A673 (cell line): ENCODE data around the gene CCL25. TPM values are rescaled to one million over a fixed set of nuclear protein-coding genes. Genes with fewer than 3 reads are reported as not detected.

Experiments
- BruUV-seq: library from RNA; stranded (reverse); fragments of 400-500 nt; replicated peaks from 2 replicates; lab custom pipeline; 2021; lab: Mats Ljungman, UMichigan
- CTCF ChIA-PET: fragments of 300-600 bp; sonication (Branson Sonifier 250); formaldehyde crosslinking; loops from one replicate; lab custom pipeline; 2022; ENCODE audit warnings: antibody characterized with exemption; lab: Charles Lee
- POLR2A ChIA-PET: fragments of 300-600 bp; sonication (Branson Sonifier 250); formaldehyde crosslinking; loops from one replicate; lab custom pipeline; 2022; ENCODE audit warnings: antibody characterized with exemption; ENCODE audit not compliant: low non-redundant PET; lab: Charles Lee
- DNase-seq: peaks from one replicate; pipeline ENCODE4 v3.0.0-alpha.2; 2015; ENCODE audit warnings: low spot score
- H3K27ac ChIP-seq: fragments of 200-600 bp; sonication (generic); 2 replicates; pipeline ENCODE4 v1.5.1; 2016; ENCODE audit warnings: mixed run types, low read depth, mild to moderate bottlenecking, mixed read lengths, antibody characterized with exemption, low read length; ENCODE audit not compliant: poor library complexity, severe bottlenecking
- H3K27me3 ChIP-seq: fragments of 200-600 bp; sonication (generic); replicated peaks from 2 replicates; pipeline ENCODE4 v1.6.1; 2017; ENCODE audit warnings: mixed run types, low read depth, mild to moderate bottlenecking, mixed read lengths, antibody characterized with exemption, low read length; ENCODE audit not compliant: insufficient read depth, poor library complexity
- H3K36me3 ChIP-seq: fragments of 200-600 bp; sonication (generic); 2 replicates; pipeline ENCODE4 v1.6.1; 2016; ENCODE audit warnings: mixed run types, mild to moderate bottlenecking, mixed read lengths, antibody characterized with exemption, low read length; ENCODE audit not compliant: insufficient read depth, poor library complexity, severe bottlenecking
- H3K4me1 ChIP-seq: fragments of 200-600 bp; sonication (generic); 2 replicates; pipeline ENCODE4 v1.6.1; 2017; ENCODE audit warnings: mixed run types, mild to moderate bottlenecking, mixed read lengths, antibody characterized with exemption, low read length; ENCODE audit not compliant: insufficient read depth, poor library complexity, severe bottlenecking
- H3K4me3 ChIP-seq: fragments of 200-600 bp; sonication (generic); 2 replicates; pipeline ENCODE4 v1.5.1; 2016; ENCODE audit warnings: low read depth, mixed run types, mild to moderate bottlenecking, mixed read lengths, low read length; ENCODE audit not compliant: poor library complexity, severe bottlenecking
- H3K9me3 ChIP-seq: fragments of 200-600 bp; sonication (generic); 2 replicates; pipeline ENCODE4 v1.6.1; 2016; ENCODE audit warnings: mixed run types, low read depth, mild to moderate bottlenecking, mixed read lengths, antibody characterized with exemption, low read length; ENCODE audit not compliant: poor library complexity, severe bottlenecking
- EZH2 ChIP-seq: fragments of 200-600 bp; sonication (generic); IDR thresholded peaks from 2 replicates; pipeline ENCODE4 v1.6.1; 2017; ENCODE audit warnings: borderline replicate concordance, low read depth, mild to moderate bottlenecking, mixed read lengths, antibody characterized with exemption, low read length; ENCODE audit not compliant: poor library complexity, severe bottlenecking
- intact Hi-C: fragments of 100-400 bp; cut with micrococcal nuclease; formaldehyde crosslinking; loops from one replicate; pipeline ENCODE4 v1.10.0; 2022; ENCODE audit not compliant: unreplicated experiment
- total RNA-seq: library from RNA; stranded (reverse); gene quantifications from 2 replicates; pipeline ENCODE4 v1.2.3, GENCODE V29; 2021
- TF ChIP-seq, protein P1 (sequence below): fragments of 300-800, 200-600 bp; sonication (generic); conservative IDR thresholded peaks from 2 replicates; pipeline ENCODE4 v1.5.1; 2017; ENCODE audit warnings: low read depth, mild to moderate bottlenecking, antibody characterized with exemption, low read length, moderate library complexity, mixed read lengths

CCL25 gene
- total RNA-seq, 1 experiment from 2014 or later: not detected

DNA sequence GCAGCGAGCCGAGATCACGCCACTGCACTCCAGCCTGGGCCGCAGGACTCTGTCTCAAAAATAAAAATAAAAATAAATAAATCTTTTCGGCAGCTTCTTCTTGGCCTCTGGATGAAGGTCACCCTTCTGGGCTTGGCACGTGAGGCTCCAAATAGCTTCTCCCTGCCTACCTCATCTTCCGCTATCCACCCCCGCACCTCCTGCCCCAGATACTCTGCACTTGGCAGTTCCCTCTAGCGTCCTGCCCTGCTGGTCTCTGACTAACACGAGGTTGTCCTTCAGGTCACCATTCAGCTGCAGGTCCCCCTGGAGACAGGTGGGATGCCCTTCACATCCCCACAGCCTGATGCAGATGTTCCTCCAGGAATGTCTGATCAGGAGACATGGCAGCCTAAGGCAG lies 8.5 kb upstream of the CCL25 start:
- Histone ChIP-seq H3K27me3 (no peaks in the 10 kb centered on the region), H3K9me3 (no peaks in the 10 kb centered on the region), H3K4me1 (no peaks in the 10 kb centered on the region), H3K36me3 (no peaks in the 10 kb centered on the region), H3K4me3 (no peak overlapping the region), H3K27ac (no peak overlapping the region)
- no TSS peak for BruUV-seq
- ChIA-PET POLR2A (no interaction called here), CTCF (no interaction called here)
- no peak for DNase-seq
- TF ChIP-seq, protein P1, sequence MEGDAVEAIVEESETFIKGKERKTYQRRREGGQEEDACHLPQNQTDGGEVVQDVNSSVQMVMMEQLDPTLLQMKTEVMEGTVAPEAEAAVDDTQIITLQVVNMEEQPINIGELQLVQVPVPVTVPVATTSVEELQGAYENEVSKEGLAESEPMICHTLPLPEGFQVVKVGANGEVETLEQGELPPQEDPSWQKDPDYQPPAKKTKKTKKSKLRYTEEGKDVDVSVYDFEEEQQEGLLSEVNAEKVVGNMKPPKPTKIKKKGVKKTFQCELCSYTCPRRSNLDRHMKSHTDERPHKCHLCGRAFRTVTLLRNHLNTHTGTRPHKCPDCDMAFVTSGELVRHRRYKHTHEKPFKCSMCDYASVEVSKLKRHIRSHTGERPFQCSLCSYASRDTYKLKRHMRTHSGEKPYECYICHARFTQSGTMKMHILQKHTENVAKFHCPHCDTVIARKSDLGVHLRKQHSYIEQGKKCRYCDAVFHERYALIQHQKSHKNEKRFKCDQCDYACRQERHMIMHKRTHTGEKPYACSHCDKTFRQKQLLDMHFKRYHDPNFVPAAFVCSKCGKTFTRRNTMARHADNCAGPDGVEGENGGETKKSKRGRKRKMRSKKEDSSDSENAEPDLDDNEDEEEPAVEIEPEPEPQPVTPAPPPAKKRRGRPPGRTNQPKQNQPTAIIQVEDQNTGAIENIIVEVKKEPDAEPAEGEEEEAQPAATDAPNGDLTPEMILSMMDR: no peak
- TF ChIP-seq EZH2: no peak
- intact Hi-C loops: no loop called here

- TF ChIP-seq, protein P1: no peak
- TF ChIP-seq EZH2: no peak
- Histone ChIP-seq H3K9me3 (no peaks in the 10 kb centered on the region), H3K27me3 (no peaks in the 10 kb centered on the region), H3K4me1 (no peaks in the 10 kb centered on the region), H3K4me3 (no peak overlapping the region), H3K36me3 (no peaks in the 10 kb centered on the region), H3K27ac (no peak overlapping the region)
- intact Hi-C loops: no loop called here
- no peak for DNase-seq
- ChIA-PET CTCF (no interaction called here), POLR2A (no interaction called here)
- no TSS peak for BruUV-seq
These were observed 6.5 kb upstream of the CCL25 start for GRCh38 chr19:8045872-8046568.

GRCh38 chr19:8046569-8047165 lies 5.9 kb upstream of the CCL25 start:
- no peaks in the 10 kb centered on the region for H3K36me3 ChIP-seq
- H3K4me3 ChIP-seq: no peak overlapping the region
- ChIA-PET CTCF (interaction anchor here (0.6 kb wide), 1 partner anchor 81 kb away, joined by 4 read pairs; no protein-coding TSS in a partner anchor), POLR2A (no interaction called here)
- H3K27me3 ChIP-seq: no peaks in the 10 kb centered on the region
- H3K9me3 ChIP-seq: no peaks in the 10 kb centered on the region
- intact Hi-C loops: no loop called here
- no peak for DNase-seq
- no peak overlapping the region for H3K27ac ChIP-seq
- no TSS peak for BruUV-seq
- TF ChIP-seq, protein P1: no peak
- TF ChIP-seq EZH2: no peak
- H3K4me1 ChIP-seq: no peaks in the 10 kb centered on the region
